ENCODE measurements around the gene PPP6R1. TPM values are rescaled to one million over a fixed set of nuclear protein-coding genes. Genes with fewer than 3 reads are reported as not detected.
A peak's percentile ranks its signal among the peaks of the same experiment; 100 is the strongest.

The PPP6R1 gene
- total and polyA plus RNA-seq, 7 experiments from 2014 or later = 39.3 to 223 (median 156) TPM

DNA sequence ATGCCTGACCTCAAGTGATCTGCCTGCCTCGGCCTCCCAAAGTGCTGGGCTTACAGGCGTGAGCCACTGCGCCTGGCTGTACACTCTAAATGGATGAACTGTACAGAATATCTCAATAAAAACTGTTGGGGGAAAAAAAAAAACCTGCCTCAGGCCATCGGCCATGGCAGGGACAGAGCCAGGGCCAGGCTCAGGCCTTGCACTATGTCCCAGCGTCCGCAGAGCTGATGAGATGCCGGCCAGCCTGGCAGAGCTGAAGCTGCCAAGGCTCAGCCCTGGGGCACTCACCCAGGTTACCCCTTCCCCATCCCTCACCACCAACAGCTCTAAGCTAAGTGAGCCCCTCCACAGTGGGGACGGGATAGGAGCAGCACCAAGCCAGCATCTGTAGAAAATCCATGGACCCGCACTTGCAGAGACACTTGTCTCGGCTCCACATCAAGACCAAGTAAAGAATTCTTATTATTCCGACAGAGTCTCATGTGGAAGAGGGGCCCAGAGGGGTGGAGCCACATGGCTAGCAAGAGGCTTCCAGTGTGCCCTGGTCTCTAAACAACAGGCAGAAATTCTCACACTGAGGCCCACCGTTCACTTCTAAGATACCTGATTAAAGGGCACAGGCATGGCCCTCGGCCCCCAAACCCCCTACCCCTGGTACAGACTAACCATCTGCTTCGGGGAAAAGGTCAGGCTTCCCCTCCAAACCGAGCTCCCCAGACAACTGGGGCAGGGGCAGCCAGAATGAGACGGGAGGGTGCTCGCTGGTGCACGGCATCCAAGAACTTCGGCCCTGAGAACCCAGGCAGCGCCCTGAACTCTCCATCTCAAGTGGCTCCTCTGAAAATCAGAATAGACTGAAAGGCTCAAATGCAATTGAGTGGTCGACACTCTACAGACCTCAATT, 5.8 kb downstream of the PPP6R1 start:
- H3K4me3 ChIP-seq (ENCODE audit: low read length) = peak overlapping the region; percentile 77
- DNase-seq = no peak
- no peaks in the 10 kb centered on the region for H3K27me3 ChIP-seq (ENCODE audit: control insufficient read depth in 2 of 2, insufficient read depth in 2 of 2, low read length in 2 of 2)
- Mint-ChIP-seq H3K4me1 (peaks cover 67 to 90% (median 76%) of the 10 kb centered on the region in 7 donors), H3K4me3 (peak overlapping the region; percentile 89 to 99 (median 98)), H3K36me3 (peaks cover 0 to 47% (median 7%) of the 10 kb centered on the region in 5 donors), H3K27me3 (no peaks in the 10 kb centered on the region), H3K27ac (peak overlapping the region; percentile 95 to 99 (median 97)), H3K9me3 (no peaks in the 10 kb centered on the region)
- peaks cover 77% of the 10 kb centered on the region in 2 donors for H3K4me1 ChIP-seq (ENCODE audit: control insufficient read depth in 2 of 2, insufficient read depth in 2 of 2, low read length in 2 of 2)
- ATAC-seq = no peak
- H3K27ac ChIP-seq (ENCODE audit: low read depth, low read length) = peak overlapping the region; percentile 94
- no peaks in the 10 kb centered on the region for H3K9me3 ChIP-seq (ENCODE audit: control insufficient read depth in 2 of 3, low read length in 3 of 3)
- intact Hi-C loops (cut with micrococcal nuclease) = loop anchor here in 1 of 2 donors (10.0 kb wide), 2 partner anchors 168 to 892 kb away; partner anchors contain the start of gene ZNF444
- POLR2A ChIA-PET = interaction anchor here (1.0 to 12.3 kb wide), 7 partner anchors 7 to 155 kb away, joined by 3 to 156 read pairs (median 20); partner anchors contain the start of genes BRSK1, HSPBP1, KMT5C and TMEM238
- CTCF ChIA-PET = interaction anchor here (0.7 to 2.8 kb wide), 3 partner anchors 27 to 1026 kb away, joined by 3 to 9 read pairs (median 5); partner anchors contain the start of gene HSPBP1
- H3K36me3 ChIP-seq (ENCODE audit: control insufficient read depth in 2 of 3, insufficient read depth in 3 of 3, low read length in 3 of 3) = peaks cover 0 to 26% (median 0%) of the 10 kb centered on the region in 3 experiments

DNA sequence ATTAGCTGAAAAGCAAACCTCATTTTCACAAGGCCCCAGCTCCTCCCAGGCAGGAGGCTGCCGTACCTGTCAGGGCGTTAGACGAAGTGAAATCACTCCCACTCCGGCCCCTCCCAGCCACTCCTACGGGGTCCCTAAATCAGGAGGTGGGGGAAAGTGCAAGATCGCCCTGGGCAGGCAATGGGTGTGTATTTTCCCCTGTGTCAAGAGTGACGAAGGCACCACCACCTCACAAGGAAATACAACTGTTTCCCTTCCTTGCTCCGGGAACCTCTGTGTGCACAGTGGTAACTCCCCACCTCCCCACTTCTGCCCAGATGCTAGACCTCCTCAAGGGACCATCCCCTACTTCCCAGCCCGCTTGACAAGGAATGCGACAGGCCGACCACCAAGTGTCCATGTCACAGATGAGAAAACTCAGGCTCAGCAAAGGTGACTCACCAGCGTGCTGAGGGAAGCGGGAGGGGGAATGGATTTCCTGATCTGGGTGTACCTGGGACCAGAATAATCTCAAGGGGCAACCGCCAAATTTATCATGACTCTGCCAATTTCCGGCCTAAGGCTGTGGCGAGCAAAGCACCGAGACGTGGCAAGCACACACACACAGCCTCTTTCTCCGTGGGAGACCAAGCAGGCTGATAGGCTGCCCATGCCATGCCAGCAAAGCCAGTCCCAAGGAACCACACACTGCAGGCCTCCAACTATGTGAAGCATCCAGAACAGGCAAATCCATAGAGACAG, 7.3 kb downstream of the PPP6R1 start:
- peak overlapping the region; percentile 66 for H3K27ac ChIP-seq (ENCODE audit: low read depth, low read length)
- H3K36me3 ChIP-seq (ENCODE audit: control insufficient read depth in 2 of 3, insufficient read depth in 3 of 3, low read length in 3 of 3) = peaks cover 1 to 36% (median 3%) of the 10 kb centered on the region in 3 experiments
- H3K4me1 ChIP-seq (ENCODE audit: control insufficient read depth in 2 of 2, insufficient read depth in 2 of 2, low read length in 2 of 2) = peaks cover 68 to 80% of the 10 kb centered on the region in 2 donors
- no peak for ATAC-seq
- intact Hi-C loops (cut with micrococcal nuclease) = loop anchor here in 1 of 2 donors (10.0 kb wide), 2 partner anchors 167 to 893 kb away; partner anchors contain the start of gene ZNF444
- no peaks in the 10 kb centered on the region for H3K27me3 Mint-ChIP-seq
- H3K36me3 Mint-ChIP-seq = peaks cover 0 to 35% (median 7%) of the 10 kb centered on the region in 5 donors
- H3K27me3 ChIP-seq (ENCODE audit: control insufficient read depth in 2 of 2, insufficient read depth in 2 of 2, low read length in 2 of 2) = no peaks in the 10 kb centered on the region
- no peaks in the 10 kb centered on the region for H3K9me3 Mint-ChIP-seq
- H3K4me3 Mint-ChIP-seq = peak overlapping the region; percentile 75 to 99 (median 84)
- ChIA-PET CTCF (no interaction called here), POLR2A (interaction anchor here (0.6 to 12.3 kb wide), 3 partner anchors 8 to 132 kb away, joined by 3 to 156 read pairs (median 4); partner anchors contain the start of genes BRSK1, HSPBP1 and PPP6R1)
- peak overlapping the region; percentile 89 to 98 (median 97) for H3K27ac Mint-ChIP-seq
- peak in 1 of 9 donors; percentile 37 for DNase-seq
- H3K4me3 ChIP-seq (ENCODE audit: low read length) = peak overlapping the region; percentile 25
- H3K9me3 ChIP-seq (ENCODE audit: control insufficient read depth in 2 of 3, low read length in 3 of 3) = no peaks in the 10 kb centered on the region
- H3K4me1 Mint-ChIP-seq = peaks cover 56 to 81% (median 66%) of the 10 kb centered on the region in 7 donors

DNA sequence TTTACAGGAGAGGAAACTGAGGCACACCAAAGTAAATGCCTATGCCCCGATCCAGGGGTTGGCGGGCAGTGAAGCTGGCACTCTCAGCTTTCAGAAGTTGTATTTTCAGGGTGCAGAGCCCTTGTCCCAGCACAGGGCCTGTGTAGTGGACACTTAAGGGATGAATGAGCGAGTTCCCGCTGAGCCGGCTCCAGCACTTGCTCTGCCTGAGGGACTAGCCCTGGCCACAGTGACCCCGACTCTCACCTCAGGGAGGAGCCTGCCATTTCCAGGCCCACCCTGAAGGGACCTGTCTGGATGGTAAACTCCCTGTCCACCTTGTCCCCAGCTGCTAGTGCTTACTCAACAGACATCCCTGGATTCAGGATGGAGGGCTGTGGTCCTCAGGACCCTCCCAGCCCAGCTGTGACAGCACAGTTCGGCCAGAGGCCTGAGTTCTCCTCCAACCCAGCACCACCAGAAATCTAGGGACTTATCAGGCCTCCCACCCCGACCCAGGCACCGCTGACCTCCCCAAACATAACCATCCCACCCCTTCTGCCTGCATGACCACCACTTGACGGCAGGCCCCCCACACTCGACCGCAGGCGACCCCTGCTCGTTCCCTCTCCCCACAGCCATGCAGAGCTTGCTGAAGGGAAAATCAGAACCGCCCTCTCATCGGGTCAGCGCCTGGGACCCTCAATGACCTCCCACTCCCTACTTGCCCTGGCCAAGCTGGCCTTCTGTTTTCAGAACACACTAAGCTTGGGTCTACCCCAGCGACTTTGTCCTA, 8.4 kb downstream of the PPP6R1 start:
- peaks cover 8 to 46% (median 10%) of the 10 kb centered on the region in 3 experiments for H3K36me3 ChIP-seq (ENCODE audit: control insufficient read depth in 2 of 3, insufficient read depth in 3 of 3, low read length in 3 of 3)
- H3K4me3 Mint-ChIP-seq = peak overlapping the region; percentile 75 to 99 (median 84)
- peak overlapping the region; percentile 66 for H3K27ac ChIP-seq (ENCODE audit: low read depth, low read length)
- ChIA-PET POLR2A (interaction anchor here (1.2 kb wide), 1 partner anchor 9 kb away, joined by 4 read pairs; the partner anchor contains the start of gene PPP6R1), CTCF (interaction anchor here (0.6 kb wide), 1 partner anchor 14 kb away, joined by 4 read pairs; no protein-coding TSS in a partner anchor)
- DNase-seq (no peak), ATAC-seq (no peak)
- no peaks in the 10 kb centered on the region for H3K27me3 ChIP-seq (ENCODE audit: control insufficient read depth in 2 of 2, insufficient read depth in 2 of 2, low read length in 2 of 2)
- H3K4me1 Mint-ChIP-seq = peaks cover 45 to 70% (median 56%) of the 10 kb centered on the region in 7 donors
- no peaks in the 10 kb centered on the region for H3K9me3 ChIP-seq (ENCODE audit: control insufficient read depth in 2 of 3, low read length in 3 of 3)
- intact Hi-C loops (cut with micrococcal nuclease) = loop anchor here in 1 of 2 donors (10.0 kb wide), 2 partner anchors 166 to 894 kb away; partner anchors contain the start of gene ZNF444
- peak overlapping the region; percentile 89 to 98 (median 97) for H3K27ac Mint-ChIP-seq
- H3K9me3 Mint-ChIP-seq = peaks cover 0 to 1% (median 0%) of the 10 kb centered on the region in 11 donors
- H3K4me1 ChIP-seq (ENCODE audit: control insufficient read depth in 2 of 2, insufficient read depth in 2 of 2, low read length in 2 of 2) = peaks cover 59 to 69% of the 10 kb centered on the region in 2 donors
- no peaks in the 10 kb centered on the region for H3K27me3 Mint-ChIP-seq
- peaks cover 0 to 25% (median 7%) of the 10 kb centered on the region in 5 donors for H3K36me3 Mint-ChIP-seq
- H3K4me3 ChIP-seq (ENCODE audit: low read length) = no peak overlapping the region

DNA sequence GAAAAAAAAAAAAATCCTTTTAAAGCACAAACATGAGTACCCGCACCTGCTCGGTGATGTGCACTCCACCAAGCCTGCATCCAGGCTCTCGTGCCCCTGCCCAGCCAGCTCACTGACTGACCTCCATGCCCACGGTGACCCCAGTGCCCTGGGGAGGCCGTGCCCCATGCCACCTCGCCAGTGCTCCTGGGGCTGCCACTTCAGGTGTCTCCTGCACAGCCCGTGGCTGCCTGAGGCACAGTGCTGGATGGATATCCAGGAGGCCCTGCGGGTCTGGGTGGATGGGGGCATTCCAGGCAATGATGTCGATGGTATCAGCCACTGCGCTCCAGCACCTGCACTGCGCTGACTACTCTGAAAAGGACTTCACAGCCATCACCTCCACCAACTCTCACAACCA, 9.0 kb downstream of the PPP6R1 start:
- CTCF ChIA-PET = interaction anchor here (0.6 kb wide), 1 partner anchor 14 kb away, joined by 4 read pairs; no protein-coding TSS in a partner anchor
- intact Hi-C loops (cut with micrococcal nuclease) = loop anchor here in 1 of 2 donors (10.0 kb wide), 2 partner anchors 165 to 895 kb away; partner anchors contain the start of gene ZNF444
- ATAC-seq (no peak), DNase-seq (no peak)
- H3K9me3 Mint-ChIP-seq = peaks cover 0 to 1% (median 0%) of the 10 kb centered on the region in 11 donors
- Histone ChIP-seq H3K9me3 (ENCODE audit: control insufficient read depth in 2 of 3, low read length in 3 of 3) (no peaks in the 10 kb centered on the region), H3K4me1 (ENCODE audit: control insufficient read depth in 2 of 2, insufficient read depth in 2 of 2, low read length in 2 of 2) (peaks cover 53 to 63% of the 10 kb centered on the region in 2 donors), H3K36me3 (ENCODE audit: control insufficient read depth in 2 of 3, insufficient read depth in 3 of 3, low read length in 3 of 3) (peaks cover 13 to 52% (median 13%) of the 10 kb centered on the region in 3 experiments), H3K27ac (ENCODE audit: low read depth, low read length) (no peak overlapping the region), H3K4me3 (ENCODE audit: low read length) (no peak overlapping the region), H3K27me3 (ENCODE audit: control insufficient read depth in 2 of 2, insufficient read depth in 2 of 2, low read length in 2 of 2) (no peaks in the 10 kb centered on the region)
- no peaks in the 10 kb centered on the region for H3K27me3 Mint-ChIP-seq
- H3K4me3 Mint-ChIP-seq = peak overlapping the region in 1 of 10 donors; percentile 98
- peaks cover 40 to 64% (median 51%) of the 10 kb centered on the region in 7 donors for H3K4me1 Mint-ChIP-seq
- H3K27ac Mint-ChIP-seq = peak overlapping the region in 1 of 9 donors; percentile 17
- peaks cover 0 to 19% (median 7%) of the 10 kb centered on the region in 5 donors for H3K36me3 Mint-ChIP-seq
- POLR2A ChIA-PET = no interaction called here

DNA sequence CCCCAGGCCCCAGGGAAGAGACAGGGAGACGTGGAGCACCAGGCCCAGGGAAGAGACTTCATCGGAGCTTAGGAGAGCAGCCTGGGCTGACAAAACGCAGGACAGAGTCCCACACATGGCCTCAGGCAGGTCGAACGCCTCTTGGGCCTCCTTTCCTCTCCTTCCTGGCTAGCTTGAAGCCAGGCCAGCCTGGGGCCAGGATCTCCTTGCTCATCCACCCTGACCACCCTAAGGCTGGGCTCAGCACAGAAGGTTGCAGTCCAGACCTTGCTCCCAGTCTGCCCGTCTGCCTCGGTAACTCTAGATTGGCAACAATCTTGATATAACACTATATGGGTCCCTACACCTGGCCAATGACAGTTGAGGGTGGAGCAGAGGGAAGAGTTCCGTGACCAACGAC, 10.1 kb downstream of the PPP6R1 start:
- ChIA-PET CTCF (no interaction called here), POLR2A (interaction anchor here (1.4 kb wide), 1 partner anchor 8 kb away, joined by 3 read pairs; no protein-coding TSS in a partner anchor)
- Mint-ChIP-seq H3K27me3 (no peaks in the 10 kb centered on the region), H3K27ac (peak overlapping the region in 6 of 9 donors; percentile 11 to 71 (median 54)), H3K4me1 (peaks cover 29 to 56% (median 43%) of the 10 kb centered on the region in 7 donors), H3K9me3 (peaks cover 0 to 1% (median 0%) of the 10 kb centered on the region in 11 donors), H3K4me3 (peak overlapping the region in 6 of 10 donors; percentile 13 to 98 (median 47)), H3K36me3 (peaks cover 0 to 24% (median 7%) of the 10 kb centered on the region in 5 donors)
- Histone ChIP-seq H3K9me3 (ENCODE audit: control insufficient read depth in 2 of 3, low read length in 3 of 3) (no peaks in the 10 kb centered on the region), H3K4me3 (ENCODE audit: low read length) (no peak overlapping the region), H3K36me3 (ENCODE audit: control insufficient read depth in 2 of 3, insufficient read depth in 3 of 3, low read length in 3 of 3) (peaks cover 17 to 64% (median 22%) of the 10 kb centered on the region in 3 experiments), H3K4me1 (ENCODE audit: control insufficient read depth in 2 of 2, insufficient read depth in 2 of 2, low read length in 2 of 2) (peaks cover 48 to 60% of the 10 kb centered on the region in 2 donors), H3K27me3 (ENCODE audit: control insufficient read depth in 2 of 2, insufficient read depth in 2 of 2, low read length in 2 of 2) (no peaks in the 10 kb centered on the region), H3K27ac (ENCODE audit: low read depth, low read length) (no peak overlapping the region)
- no peak for DNase-seq
- no peak for ATAC-seq
- intact Hi-C loops (cut with micrococcal nuclease) = no loop called here

All from naive thymus-derived CD4-positive, alpha-beta T cell (primary cell).